ENCODE measurements around the gene TASOR.
"Not testable (repeated sequence)": the region's sequence is repeated elsewhere in the genome, so short reads cannot be mapped to it uniquely, and the experiment has no call there.

TASOR gene

DNA sequence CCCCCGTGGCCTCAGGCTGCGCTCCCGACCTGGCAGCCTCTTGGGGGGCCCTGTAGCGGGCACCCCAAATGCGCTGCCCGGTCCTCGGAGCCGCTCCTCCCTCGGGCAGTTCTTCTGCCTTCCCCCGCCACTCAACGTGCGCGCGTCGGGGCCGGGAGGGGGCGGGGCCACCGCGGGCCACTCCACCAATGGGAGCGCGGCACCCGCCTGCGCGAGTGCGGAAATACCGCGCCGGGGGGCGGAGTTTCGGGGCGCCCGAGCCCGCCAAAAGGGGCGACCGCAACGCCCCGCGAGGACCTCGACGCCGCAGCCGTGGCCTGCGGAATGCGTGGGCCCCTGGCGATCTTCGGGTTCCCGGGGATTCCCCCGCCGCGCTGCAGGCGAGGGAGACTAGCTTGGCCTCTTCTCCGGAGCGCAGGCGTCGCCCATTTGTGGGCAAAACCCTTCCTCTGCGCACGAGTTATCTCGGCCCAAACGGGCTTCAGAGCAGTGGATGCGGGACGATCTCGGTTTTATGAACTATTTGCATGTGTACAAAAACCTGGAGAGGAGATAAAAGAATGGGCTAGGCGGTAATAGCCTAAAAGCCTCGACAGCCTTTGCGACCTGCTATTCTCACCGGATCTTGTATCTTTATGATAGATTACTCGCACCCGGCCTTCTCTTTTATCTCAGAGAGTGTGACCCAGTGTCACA lies at the start of gene TASOR:
Gene TASOR (minus strand): TSS at position 144 of the 696 bp plus-strand sequence. CDS start 259 bp downstream, outside the sequence.
- peak; percentile 70 to 87 (median 80) for DNase-seq

- no peak for DNase-seq
Measured at GRCh38 chr3:56732109-56732508, 49.0 kb upstream of the TASOR start.

GRCh38 chr3:56725175-56725574 lies 42.1 kb upstream of the TASOR start:
- DNase-seq: peak in 3 of 6 experiments; percentile 8 to 42 (median 32)

DNA sequence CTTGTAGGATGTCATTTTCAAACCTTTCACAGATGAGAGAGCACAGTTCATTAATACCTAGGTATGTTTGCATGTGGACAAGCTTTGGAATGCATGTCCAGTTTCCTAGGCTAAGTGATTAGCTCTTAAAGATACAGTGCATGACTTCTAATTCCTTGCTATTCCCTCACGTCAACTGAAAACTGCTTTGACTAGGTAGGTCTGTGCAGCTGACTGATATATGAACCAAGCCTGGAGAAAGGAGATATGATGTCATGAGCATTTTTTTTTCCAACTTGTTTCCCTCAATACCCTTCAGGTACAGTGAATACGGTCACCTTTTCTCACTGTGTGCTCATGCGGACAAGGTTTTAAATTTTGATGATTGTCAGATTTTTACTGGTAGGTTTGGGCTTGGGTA lies 41.6 kb upstream of the TASOR start:
- DNase-seq: no peak

- DNase-seq: no peak
Measured at GRCh38 chr3:56720849-56721248, 37.8 kb upstream of the TASOR start.

DNA sequence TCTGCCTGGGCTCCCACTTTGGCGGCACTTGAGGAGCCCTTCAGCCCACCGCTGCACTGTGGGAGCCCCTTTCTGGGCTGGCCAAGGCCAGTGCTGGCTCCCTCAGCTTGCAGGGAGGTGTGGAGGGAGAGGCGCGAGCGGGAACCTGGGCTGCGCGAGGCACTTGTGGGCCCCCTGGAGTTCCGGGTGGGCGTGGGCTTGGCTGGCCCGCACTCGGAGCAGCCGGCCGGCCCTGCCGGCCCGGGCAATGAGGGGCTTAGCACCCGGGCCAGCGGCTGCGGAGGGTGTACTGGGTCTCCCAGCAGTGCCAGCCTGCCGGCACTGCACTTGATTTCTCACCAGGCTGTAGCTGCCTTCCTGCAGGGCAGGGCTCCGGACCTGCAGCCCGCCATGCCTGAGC lies 35.7 kb upstream of the TASOR start:
- DNase-seq: not testable (repeated sequence)

DNA sequence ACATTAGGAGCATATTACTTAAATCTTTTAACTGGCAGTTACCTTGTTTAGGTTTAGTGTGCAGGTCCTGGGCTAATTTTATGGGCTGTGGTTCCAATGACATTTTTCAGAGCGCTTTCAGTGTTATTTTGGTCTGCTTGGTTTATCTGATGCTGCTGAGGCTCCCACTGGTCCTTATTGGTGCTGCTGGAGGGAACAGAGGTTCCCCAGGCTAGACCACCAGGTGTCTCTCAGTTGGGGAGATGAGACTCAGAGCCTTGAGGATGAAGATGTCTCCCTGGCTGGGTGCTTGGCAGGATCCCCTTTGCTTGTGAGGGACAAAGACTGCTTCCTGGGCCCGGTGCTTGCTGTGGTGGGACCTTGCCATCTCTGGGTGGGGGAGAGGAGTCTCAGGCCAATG lies 28.3 kb upstream of the TASOR start:
- DNase-seq: no peak

DNA sequence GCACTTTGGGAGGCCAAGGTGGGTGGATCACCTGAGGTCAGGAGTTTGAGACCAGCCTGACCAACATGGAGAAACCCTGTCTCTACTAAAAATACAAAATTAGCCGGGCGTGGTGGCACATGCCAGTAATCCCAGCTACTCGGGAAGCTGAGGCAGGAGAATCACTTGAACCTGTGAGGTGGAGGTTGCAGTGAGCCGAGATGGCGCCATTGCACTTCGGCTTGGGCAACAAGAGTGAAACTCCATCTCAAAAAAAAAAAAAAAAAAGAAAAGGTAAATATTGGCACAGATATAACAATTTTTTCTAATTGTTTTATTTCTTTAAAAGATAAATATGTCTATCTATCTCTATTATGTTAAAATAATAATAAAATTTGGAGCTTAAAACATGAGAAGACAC lies 24.3 kb upstream of the TASOR start:
- DNase-seq: peak in 2 of 6 experiments; percentile 3 to 17

- DNase-seq: no peak
Measured at GRCh38 chr3:56706629-56707028, 23.6 kb upstream of the TASOR start.

GRCh38 chr3:56704706-56705105 lies 21.6 kb upstream of the TASOR start:
- DNase-seq: no peak

- peak in 5 of 6 experiments; percentile 28 to 78 (median 51) for DNase-seq
Measured at GRCh38 chr3:56702490-56703315, 19.6 kb upstream of the TASOR start.

DNA sequence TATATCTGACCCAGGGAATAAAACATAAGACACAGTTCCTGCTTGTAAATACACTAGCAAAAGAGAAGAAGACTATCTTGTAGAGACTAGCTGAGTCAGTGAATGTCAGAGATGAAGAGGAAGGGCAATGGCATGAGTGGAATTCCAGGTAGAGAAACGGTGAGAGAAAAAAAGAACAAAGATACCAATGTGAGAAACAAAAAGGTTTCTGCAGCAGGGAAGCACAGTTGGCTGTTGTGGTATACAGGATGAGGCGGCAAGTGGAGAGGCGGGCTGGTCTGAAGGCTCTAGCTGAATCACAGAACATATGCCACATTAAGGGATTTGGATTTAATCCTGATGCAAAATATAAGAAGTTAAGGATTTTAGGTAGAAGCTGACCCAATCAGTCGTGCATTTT lies 17.1 kb upstream of the TASOR start:
- DNase-seq: no peak

DNA sequence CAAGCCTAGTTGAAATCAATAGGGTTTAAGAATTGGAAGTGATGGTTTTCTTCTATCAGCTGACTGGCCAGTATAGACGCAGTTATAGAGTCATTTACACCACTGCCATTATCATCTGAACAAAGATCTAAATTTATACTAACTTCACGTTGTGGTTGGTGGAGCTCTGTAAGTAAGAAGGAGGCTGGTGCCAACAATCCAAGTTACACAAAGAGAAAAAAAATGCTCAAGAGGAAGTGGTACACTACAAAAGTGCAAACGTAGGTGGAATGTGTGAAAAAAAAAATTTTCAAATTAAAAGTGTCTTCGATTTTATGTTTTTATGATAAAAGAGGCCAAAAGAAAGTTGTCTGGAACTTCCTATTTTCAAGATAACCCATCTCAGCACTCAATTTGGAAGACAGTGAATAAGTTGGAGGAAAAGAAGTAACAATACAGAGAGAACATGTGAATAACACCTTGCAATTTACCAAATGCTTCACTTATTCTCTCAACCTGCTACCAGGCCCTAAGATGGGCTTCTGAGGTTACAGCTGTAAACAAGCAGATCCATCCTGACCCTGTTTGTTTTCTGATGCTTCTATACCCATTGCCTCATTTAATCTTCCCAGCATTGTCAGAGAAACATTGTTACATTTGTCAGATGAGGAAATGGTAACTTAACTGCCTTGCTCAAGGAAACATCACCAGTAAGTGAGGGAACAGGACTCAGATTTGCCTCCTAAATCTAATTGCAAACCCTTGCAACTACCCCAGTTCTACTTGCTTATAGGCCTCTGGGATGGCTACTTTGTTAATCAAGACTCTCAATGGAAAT lies 12.0 kb upstream of the TASOR start:
- DNase-seq: peak in 3 of 6 experiments; percentile 51 to 53 (median 52)

DNA sequence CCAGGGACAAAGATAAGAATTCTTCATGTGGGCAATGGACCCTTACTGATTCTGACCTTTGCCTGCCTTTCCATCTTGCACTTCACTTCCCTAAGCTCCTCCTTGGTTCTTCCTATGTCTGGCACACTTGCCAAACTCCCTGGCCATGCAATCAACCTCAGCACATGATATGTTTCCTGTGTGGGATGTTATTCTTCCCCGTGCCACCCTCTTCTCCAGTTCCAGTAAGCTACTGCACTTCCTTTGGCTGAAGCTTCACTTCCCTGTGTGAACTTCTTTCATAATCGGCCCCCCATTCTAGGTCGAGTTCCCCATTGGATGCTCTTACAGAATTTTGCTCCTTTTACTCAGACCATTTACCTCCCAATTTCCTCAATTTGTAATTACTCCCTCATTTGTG lies 10.7 kb upstream of the TASOR start:
- no peak for DNase-seq

GRCh38 chr3:56692520-56693433 lies 9.7 kb upstream of the TASOR start:
- peak in 4 of 6 experiments; percentile 19 to 62 (median 47) for DNase-seq

DNA sequence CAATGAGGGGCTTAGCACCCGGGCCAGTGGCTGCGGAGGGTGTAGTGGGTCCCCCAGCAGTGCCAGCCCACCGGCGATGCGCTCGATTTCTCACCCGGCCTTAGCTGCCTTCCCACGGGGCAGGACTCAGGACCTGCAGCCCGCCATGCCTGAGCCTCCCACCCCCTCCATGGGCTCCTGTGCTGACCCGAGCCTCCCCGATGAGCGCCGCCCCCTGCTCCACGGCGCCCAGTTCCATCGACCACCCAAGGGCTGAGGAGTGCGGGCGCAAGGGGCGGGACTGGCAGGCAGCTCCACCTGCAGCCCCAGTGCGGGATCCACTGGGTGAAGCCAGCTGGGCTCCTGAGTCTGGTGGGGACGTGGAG lies 8.9 kb upstream of the TASOR start:
- not testable (repeated sequence) for DNase-seq

- DNase-seq: no peak
Measured at GRCh38 chr3:56691165-56692000, 8.3 kb upstream of the TASOR start.

GRCh38 chr3:56689303-56689702 lies 6.2 kb upstream of the TASOR start:
- DNase-seq: no peak

DNA sequence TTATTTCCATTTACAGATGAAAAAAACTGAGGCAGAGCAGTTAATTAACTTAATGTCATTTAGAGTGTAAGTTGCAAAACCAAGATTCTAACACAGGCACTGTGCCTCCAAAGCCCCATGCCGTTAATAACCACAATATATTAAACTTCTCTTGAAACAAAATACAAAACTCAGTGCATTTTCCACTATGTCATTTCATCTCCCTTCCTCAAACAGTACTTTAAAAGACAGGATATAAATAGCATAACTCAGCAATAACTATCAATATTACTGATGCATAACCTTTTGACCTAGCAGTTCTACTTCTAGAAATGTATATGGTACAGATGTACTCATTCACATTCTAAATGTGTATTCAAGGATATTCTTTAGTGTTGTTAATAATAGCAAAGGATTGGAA lies 5.1 kb upstream of the TASOR start:
- no peak for DNase-seq

DNA sequence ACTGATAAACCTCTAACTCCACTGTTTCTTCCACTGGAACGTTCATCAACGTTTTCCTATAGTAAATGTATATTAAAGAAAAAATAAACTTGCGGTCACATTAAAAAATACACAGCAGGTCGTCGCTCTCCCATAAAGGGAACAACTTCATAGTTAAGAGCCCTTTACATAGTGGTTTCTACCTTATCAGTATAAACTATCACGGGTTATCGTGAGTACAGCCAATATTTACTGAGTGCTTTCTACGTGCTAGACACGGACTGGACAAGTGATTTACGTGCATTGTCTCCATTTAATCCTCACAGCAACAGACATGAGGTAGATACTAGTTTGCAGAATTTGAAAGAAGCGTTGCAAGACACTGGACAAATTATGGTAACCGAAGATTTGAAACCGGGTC lies 964 bp upstream of the TASOR start:
- DNase-seq: no peak

DNA sequence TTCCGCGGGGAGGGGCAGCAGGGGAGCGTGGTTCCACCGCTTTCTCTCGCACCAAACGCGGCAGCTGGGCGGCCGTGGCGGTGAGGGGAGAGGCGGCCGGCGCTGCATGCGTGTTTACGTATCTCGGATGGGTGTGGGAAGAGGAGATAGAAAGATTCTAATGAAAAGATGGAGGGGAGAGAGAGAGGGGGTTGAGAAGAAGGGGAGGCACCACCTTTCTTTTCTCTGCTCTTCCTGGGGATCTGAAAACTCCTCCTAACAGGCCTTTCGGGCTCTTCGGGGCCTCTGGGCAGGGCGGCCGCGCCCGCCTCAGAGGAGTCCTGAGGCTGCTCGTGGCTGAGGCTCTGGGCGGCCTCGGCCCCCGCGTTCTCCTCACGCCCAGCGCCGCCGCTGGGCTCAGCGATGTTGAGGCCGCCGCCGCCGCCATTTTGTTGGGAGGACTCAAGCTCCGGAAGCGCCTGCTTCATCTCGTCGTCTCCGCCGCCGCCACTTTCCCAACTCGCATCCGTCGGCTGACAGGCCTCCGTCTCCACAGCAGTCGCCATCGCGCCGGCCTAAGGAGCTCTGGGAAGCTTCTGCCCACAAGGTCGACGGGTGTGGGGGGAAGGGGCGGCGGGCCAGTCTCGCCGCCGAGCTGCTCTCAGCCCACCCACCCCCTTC lies 473 bp downstream of the TASOR start:
- DNase-seq: peak; percentile 62 to 90 (median 77)

All from stimulated activated naive CD4-positive, alpha-beta T cell (primary cell).